Measurements from ENCODE around the gene MYO1A. TPM values are rescaled to one million over a fixed set of nuclear protein-coding genes. Genes with fewer than 3 reads are reported as not detected.
A peak's percentile ranks its signal among the peaks of the same experiment; 100 is the strongest.

The MYO1A gene
- total and polyA plus RNA-seq, 4 donors, result 0.03 to 0.28 (median 0.08) TPM; not detected in 1

DNA sequence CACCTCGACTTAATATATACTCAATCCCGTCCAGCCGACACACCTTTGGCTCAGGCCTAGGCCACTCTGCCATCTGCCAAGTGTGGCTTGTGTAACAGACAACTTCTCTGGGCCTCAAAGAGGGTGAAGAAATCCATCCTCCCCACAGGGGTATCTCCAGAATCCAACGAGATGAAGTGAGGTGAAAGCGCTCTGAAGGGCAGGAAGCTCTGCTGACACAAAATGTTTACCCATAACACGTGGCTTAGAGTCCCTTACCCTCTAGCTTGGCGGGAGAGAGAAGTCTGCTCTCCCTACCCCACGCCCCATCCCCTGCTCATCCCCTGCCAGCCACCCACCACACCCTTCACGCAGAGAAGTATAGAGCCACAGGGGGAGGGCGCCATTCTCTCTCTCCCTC lies 56.6 kb downstream of the MYO1A start:
- no peak overlapping the region for H3K9ac ChIP-seq (ENCODE audit: low read depth in 1 of 2, low read length in 2 of 2)
- DNase-seq (ENCODE audit: low spot score), result peak; percentile 22
- no peaks in the 10 kb centered on the region for H3K36me3 ChIP-seq (ENCODE audit: control insufficient read depth in 4 of 4, insufficient read depth in 3 of 4, low read depth in 1 of 4, low read length in 3 of 4)
- H3K9me3 ChIP-seq (ENCODE audit: control insufficient read depth in 4 of 4, low read length in 3 of 4), result no peaks in the 10 kb centered on the region
- peak overlapping the region; percentile 57 to 59 for H3K27ac ChIP-seq (ENCODE audit: low read depth in 1 of 2, low read length in 2 of 2)
- WGBS, result 32% methylated on average over 10 of the region's 10 CpGs
- no peak overlapping the region for H3K4me3 ChIP-seq (ENCODE audit: low read depth in 1 of 3, low read length in 3 of 3)
- peaks cover 2 to 40% (median 24%) of the 10 kb centered on the region in 4 donors for H3K4me1 ChIP-seq (ENCODE audit: control insufficient read depth in 4 of 4, insufficient read depth in 4 of 4, low read length in 3 of 4)
- no peaks in the 10 kb centered on the region for H3K27me3 ChIP-seq (ENCODE audit: control insufficient read depth in 4 of 4, insufficient read depth in 4 of 4, low read length in 3 of 4)
- TF ChIP-seq RXRA (IDR thresholded peaks at IDR 0.05), result peak in 1 of 2 donors; percentile 23
- no peak for TF ChIP-seq SP1 (IDR thresholded peaks at IDR 0.05)

- Histone ChIP-seq H3K4me1 (ENCODE audit: control insufficient read depth in 4 of 4, insufficient read depth in 4 of 4, low read length in 3 of 4) (peaks cover 4 to 51% (median 34%) of the 10 kb centered on the region in 4 donors), H3K27ac (ENCODE audit: low read depth in 1 of 2, low read length in 2 of 2) (peak overlapping the region; percentile 63 to 76), H3K9me3 (ENCODE audit: control insufficient read depth in 4 of 4, low read length in 3 of 4) (no peaks in the 10 kb centered on the region), H3K4me3 (ENCODE audit: low read depth in 1 of 3, low read length in 3 of 3) (no peak overlapping the region), H3K36me3 (ENCODE audit: control insufficient read depth in 4 of 4, insufficient read depth in 3 of 4, low read depth in 1 of 4, low read length in 3 of 4) (no peaks in the 10 kb centered on the region), H3K27me3 (ENCODE audit: control insufficient read depth in 4 of 4, insufficient read depth in 4 of 4, low read length in 3 of 4) (no peaks in the 10 kb centered on the region), H3K9ac (ENCODE audit: low read depth in 1 of 2, low read length in 2 of 2) (no peak overlapping the region)
- peak; percentile 33 for DNase-seq (ENCODE audit: low spot score)
- TF ChIP-seq NR2F2 (IDR thresholded peaks at IDR 0.05), result peak; percentile 70
- TF ChIP-seq, protein P1, sequence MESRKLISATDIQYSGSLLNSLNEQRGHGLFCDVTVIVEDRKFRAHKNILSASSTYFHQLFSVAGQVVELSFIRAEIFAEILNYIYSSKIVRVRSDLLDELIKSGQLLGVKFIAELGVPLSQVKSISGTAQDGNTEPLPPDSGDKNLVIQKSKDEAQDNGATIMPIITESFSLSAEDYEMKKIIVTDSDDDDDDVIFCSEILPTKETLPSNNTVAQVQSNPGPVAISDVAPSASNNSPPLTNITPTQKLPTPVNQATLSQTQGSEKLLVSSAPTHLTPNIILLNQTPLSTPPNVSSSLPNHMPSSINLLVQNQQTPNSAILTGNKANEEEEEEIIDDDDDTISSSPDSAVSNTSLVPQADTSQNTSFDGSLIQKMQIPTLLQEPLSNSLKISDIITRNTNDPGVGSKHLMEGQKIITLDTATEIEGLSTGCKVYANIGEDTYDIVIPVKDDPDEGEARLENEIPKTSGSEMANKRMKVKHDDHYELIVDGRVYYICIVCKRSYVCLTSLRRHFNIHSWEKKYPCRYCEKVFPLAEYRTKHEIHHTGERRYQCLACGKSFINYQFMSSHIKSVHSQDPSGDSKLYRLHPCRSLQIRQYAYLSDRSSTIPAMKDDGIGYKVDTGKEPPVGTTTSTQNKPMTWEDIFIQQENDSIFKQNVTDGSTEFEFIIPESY (IDR thresholded peaks at IDR 0.05), result peak; percentile 8
- TF ChIP-seq RAD21 (IDR thresholded peaks at IDR 0.05), result peak; percentile 9 to 29
- TF ChIP-seq, protein P2, sequence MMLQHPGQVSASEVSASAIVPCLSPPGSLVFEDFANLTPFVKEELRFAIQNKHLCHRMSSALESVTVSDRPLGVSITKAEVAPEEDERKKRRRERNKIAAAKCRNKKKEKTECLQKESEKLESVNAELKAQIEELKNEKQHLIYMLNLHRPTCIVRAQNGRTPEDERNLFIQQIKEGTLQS (IDR thresholded peaks at IDR 0.05), result no peak
- peak; percentile 39 for TF ChIP-seq YY1 (IDR thresholded peaks at IDR 0.05)
- no peak for TF ChIP-seq GABPA (IDR thresholded peaks at IDR 0.05 in 1 of 2, conservative IDR thresholded peaks at IDR 0.05 in 1 of 2)
- TF ChIP-seq SP1 (IDR thresholded peaks at IDR 0.05), result peak; percentile 48
- peak in 1 of 2 donors; percentile 24 for TF ChIP-seq HNF4A (conservative IDR thresholded peaks at IDR 0.05)
- WGBS, result 55% methylated on average over 8 of the region's 8 CpGs
These were observed 58.3 kb downstream of the MYO1A start for GRCh38 chr12:56991319-56992246.

GRCh38 chr12:56990648-56991318 lies 59.1 kb downstream of the MYO1A start:
- no peaks in the 10 kb centered on the region for H3K9me3 ChIP-seq (ENCODE audit: control insufficient read depth in 4 of 4, low read length in 3 of 4)
- WGBS, result 31% methylated on average over 7 of the region's 7 CpGs
- H3K4me1 ChIP-seq (ENCODE audit: control insufficient read depth in 4 of 4, insufficient read depth in 4 of 4, low read length in 3 of 4), result peaks cover 4 to 51% (median 34%) of the 10 kb centered on the region in 4 donors
- H3K27me3 ChIP-seq (ENCODE audit: control insufficient read depth in 4 of 4, insufficient read depth in 4 of 4, low read length in 3 of 4), result no peaks in the 10 kb centered on the region
- DNase-seq (ENCODE audit: low spot score), result peak; percentile 30
- no peaks in the 10 kb centered on the region for H3K36me3 ChIP-seq (ENCODE audit: control insufficient read depth in 4 of 4, insufficient read depth in 3 of 4, low read depth in 1 of 4, low read length in 3 of 4)
- peak overlapping the region; percentile 63 to 76 for H3K27ac ChIP-seq (ENCODE audit: low read depth in 1 of 2, low read length in 2 of 2)
- no peak overlapping the region for H3K4me3 ChIP-seq (ENCODE audit: low read depth in 1 of 3, low read length in 3 of 3)
- no peak overlapping the region for H3K9ac ChIP-seq (ENCODE audit: low read depth in 1 of 2, low read length in 2 of 2)
- TF ChIP-seq EGR1 (IDR thresholded peaks at IDR 0.05; ENCODE audit: low read depth in 2 of 2), result no peak
- no peak for TF ChIP-seq CTCF (IDR thresholded peaks at IDR 0.05; ENCODE audit: low read depth, low read length, missing input control)
- TF ChIP-seq GABPA (IDR thresholded peaks at IDR 0.05 in 1 of 2, conservative IDR thresholded peaks at IDR 0.05 in 1 of 2), result no peak
- TF ChIP-seq TAF1 (conservative IDR thresholded peaks at IDR 0.05), result no peak
- TF ChIP-seq, protein P1 (IDR thresholded peaks at IDR 0.05), result peak; percentile 15
- TF ChIP-seq, protein P2 (IDR thresholded peaks at IDR 0.05), result no peak
- no peak for TF ChIP-seq NR2F2 (IDR thresholded peaks at IDR 0.05)
- TF ChIP-seq FOXA1 (IDR thresholded peaks at IDR 0.05), result no peak
- TF ChIP-seq RAD21 (IDR thresholded peaks at IDR 0.05), result no peak
- TF ChIP-seq RXRA (IDR thresholded peaks at IDR 0.05), result peak; percentile 70 to 91
- TF ChIP-seq HNF4G (IDR thresholded peaks at IDR 0.05), result no peak
- no peak for TF ChIP-seq YY1 (IDR thresholded peaks at IDR 0.05)
- TF ChIP-seq, protein P3, sequence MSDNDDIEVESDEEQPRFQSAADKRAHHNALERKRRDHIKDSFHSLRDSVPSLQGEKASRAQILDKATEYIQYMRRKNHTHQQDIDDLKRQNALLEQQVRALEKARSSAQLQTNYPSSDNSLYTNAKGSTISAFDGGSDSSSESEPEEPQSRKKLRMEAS (IDR thresholded peaks at IDR 0.05), result peak; percentile 51
- TF ChIP-seq SP1 (IDR thresholded peaks at IDR 0.05), result no peak
- no peak for TF ChIP-seq JUND (IDR thresholded peaks at IDR 0.05)
